Activated CD4-positive, alpha-beta memory T cell treated with anti-CD3 and anti-CD28 coated beads, Interleukin-2, amount 10 ng/mL, durations not matched to agents 7 days and 5 days (primary cell): ENCODE data around the gene TM2D3. TPM values are rescaled to one million over a fixed set of nuclear protein-coding genes. Genes with fewer than 3 reads are reported as not detected.
"Not testable (repeated sequence)": the region's sequence is repeated elsewhere in the genome, so short reads cannot be mapped to it uniquely, and the experiment has no call there.

Experiments used
- CTCF ChIA-PET: fragments of 350-600 bp; sonication (Branson Sonifier 250); formaldehyde crosslinking; loops from one replicate; lab custom pipeline; 2021; ENCODE audit warnings: antibody characterized with exemption, inconsistent platforms; lab: Charles Lee
- POLR2A ChIA-PET: fragments of 350-600 bp; sonication (Branson Sonifier 250); formaldehyde crosslinking; loops from one replicate; lab custom pipeline; 2021; ENCODE audit warnings: antibody characterized with exemption; lab: Charles Lee
- DNase-seq: peaks from one replicate; pipeline ENCODE4 v3.0.0-alpha.2; 2020
- H3K27ac Mint-ChIP-seq: one replicate; pipeline ENCODE4 v1.8.0; 2021; ENCODE audit warnings: mild to moderate bottlenecking, mixed read lengths
- H3K27me3 Mint-ChIP-seq: one replicate; pipeline ENCODE4 v1.8.0; 2021; ENCODE audit warnings: mixed read lengths
- H3K36me3 Mint-ChIP-seq: one replicate; pipeline ENCODE4 v1.8.0; 2021; ENCODE audit warnings: low read depth, mixed read lengths
- H3K4me1 Mint-ChIP-seq: one replicate; pipeline ENCODE4 v1.8.0; 2021; ENCODE audit warnings: mixed read lengths
- H3K4me3 Mint-ChIP-seq: one replicate; pipeline ENCODE4 v1.8.0; 2021; ENCODE audit warnings: mild to moderate bottlenecking, mixed read lengths
- H3K9me3 Mint-ChIP-seq: one replicate; pipeline ENCODE4 v1.8.0; 2021; ENCODE audit warnings: mixed read lengths
- total RNA-seq, 2 experiments: library from RNA; stranded (reverse); gene quantifications; one replicate each; pipeline ENCODE4 v1.2.3, GENCODE V29; 2021

Gene TM2D3
- total RNA-seq, 2 experiments from 2014 or later, result 41.8 to 43.8 TPM

DNA sequence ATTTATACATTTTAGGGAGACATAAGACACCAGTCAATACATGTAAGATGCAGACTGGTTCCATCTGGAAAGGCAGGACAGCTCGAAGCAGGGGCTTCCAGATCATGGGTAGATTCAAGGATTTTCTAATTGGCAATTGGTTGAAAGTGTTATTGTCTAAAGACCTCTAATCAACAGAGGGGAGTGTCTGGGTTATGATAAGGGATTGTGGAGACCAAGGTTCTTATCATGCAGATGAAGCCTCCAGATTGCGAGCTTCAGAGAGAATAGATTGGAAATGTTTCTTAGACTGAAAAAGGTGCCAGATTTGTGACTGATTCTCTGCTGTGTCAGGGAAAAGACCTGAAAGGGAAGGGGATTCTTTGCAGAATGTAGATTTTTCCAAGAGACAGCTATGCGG, 15.1 kb downstream of the TM2D3 start:
- no peaks in the 10 kb centered on the region for H3K27me3 Mint-ChIP-seq
- DNase-seq, result no peak
- H3K4me3 Mint-ChIP-seq, result no peak overlapping the region
- ChIA-PET CTCF (no interaction called here), POLR2A (no interaction called here)
- H3K27ac Mint-ChIP-seq, result no peak overlapping the region
- peaks cover 18% of the 10 kb centered on the region for H3K36me3 Mint-ChIP-seq
- H3K4me1 Mint-ChIP-seq, result peaks cover 16% of the 10 kb centered on the region
- no peaks in the 10 kb centered on the region for H3K9me3 Mint-ChIP-seq

DNA sequence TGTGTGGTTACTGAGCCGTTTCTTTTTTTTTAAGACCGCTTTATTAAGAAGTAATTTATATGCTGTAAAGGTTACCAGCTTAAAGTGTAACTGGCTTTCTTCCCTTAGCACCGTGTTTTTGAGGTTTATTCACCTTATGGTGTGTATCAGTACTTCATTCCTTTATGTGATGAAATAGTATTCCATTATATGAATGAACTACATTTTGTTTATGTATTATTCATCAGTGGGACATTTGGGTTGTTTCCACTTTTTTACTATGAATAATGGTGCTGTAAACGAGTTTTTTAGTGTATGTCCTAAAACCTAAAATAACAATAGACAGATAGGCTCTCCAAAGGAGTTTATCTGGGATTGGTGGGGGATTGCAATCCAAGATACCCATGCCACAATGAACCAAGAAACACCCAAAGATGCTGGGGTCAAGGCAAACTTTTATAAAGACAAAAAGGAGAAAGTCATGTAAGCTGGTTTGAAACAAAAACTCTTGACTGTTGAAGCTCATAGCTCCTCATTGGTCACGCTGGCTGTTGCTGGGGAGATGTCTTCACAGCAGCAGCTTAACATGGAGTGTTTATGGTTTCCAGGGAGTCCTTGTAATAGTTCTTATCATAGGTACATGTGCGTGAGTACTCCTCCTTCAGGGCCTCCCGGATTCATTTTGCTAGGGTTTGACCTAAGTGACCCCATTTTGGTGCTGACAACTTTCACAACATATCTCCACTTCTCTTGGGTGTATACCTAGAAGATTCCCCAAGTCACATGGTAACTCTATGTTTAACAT, 16.0 kb downstream of the TM2D3 start:
- peaks cover 15% of the 10 kb centered on the region for H3K36me3 Mint-ChIP-seq
- peaks cover 8% of the 10 kb centered on the region for H3K4me1 Mint-ChIP-seq
- no peaks in the 10 kb centered on the region for H3K27me3 Mint-ChIP-seq
- no peak for DNase-seq
- CTCF ChIA-PET, result interaction anchor here (1.4 kb wide), 1 partner anchor 134 kb away, joined by 3 read pairs; no protein-coding TSS in a partner anchor
- POLR2A ChIA-PET, result interaction anchor here (1.3 kb wide), 2 partner anchors 11 to 342 kb away, joined by 3 to 4 read pairs; partner anchors contain the start of gene SNRPA1
- no peak overlapping the region for H3K27ac Mint-ChIP-seq
- no peaks in the 10 kb centered on the region for H3K9me3 Mint-ChIP-seq
- H3K4me3 Mint-ChIP-seq, result no peak overlapping the region

DNA sequence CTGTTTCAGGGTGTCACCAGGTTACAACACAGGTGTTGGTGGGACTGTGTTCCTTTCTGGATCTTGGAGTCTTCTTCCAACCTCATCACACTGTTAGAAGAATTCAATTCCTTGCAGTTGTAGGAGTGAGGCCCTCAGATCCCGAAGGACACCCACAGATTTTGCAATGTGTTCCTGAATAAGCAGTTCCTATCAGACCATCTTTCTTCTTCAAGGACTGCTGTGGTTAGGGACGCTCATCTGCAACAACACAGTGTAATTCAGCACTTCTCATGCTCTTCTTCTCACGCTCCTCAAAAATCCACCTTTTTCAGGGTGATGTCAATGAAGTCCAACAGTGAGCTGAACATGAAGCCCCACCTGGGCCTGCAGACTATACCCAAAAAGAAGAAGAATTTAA, 18.8 kb downstream of the TM2D3 start:
- Mint-ChIP-seq H3K27me3 (no peaks in the 10 kb centered on the region), H3K36me3 (no peaks in the 10 kb centered on the region), H3K9me3 (no peaks in the 10 kb centered on the region), H3K4me1 (no peaks in the 10 kb centered on the region), H3K27ac (no peak overlapping the region), H3K4me3 (no peak overlapping the region)
- ChIA-PET CTCF (no interaction called here), POLR2A (no interaction called here)
- DNase-seq, result no peak

DNA sequence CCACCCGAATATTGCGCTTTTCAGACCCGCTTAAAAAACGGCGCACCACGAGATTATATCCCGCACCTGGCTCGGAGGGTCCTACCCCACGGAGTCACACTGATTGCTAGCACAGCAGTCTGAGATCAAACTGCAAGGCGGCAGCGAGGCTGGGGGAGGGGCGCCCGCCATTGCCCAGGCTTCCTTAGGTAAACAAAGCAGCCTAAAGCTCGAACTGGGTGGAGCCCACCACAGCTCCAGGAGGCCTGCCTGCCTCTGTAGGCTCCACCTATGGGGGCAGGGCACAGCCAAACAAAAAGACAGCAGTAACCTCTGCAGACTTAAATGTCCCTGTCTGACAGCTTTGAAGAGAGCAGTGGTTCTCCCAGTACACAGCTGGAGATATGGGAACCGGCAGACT, 25.5 kb downstream of the TM2D3 start:
- H3K27me3 Mint-ChIP-seq, H3K27ac Mint-ChIP-seq, CTCF ChIA-PET, H3K4me3 Mint-ChIP-seq, H3K9me3 Mint-ChIP-seq, POLR2A ChIA-PET, DNase-seq: not testable (repeated sequence)
- H3K4me1 Mint-ChIP-seq, result peaks cover 36% of the 10 kb centered on the region
- H3K36me3 Mint-ChIP-seq, result peaks cover 20% of the 10 kb centered on the region

DNA sequence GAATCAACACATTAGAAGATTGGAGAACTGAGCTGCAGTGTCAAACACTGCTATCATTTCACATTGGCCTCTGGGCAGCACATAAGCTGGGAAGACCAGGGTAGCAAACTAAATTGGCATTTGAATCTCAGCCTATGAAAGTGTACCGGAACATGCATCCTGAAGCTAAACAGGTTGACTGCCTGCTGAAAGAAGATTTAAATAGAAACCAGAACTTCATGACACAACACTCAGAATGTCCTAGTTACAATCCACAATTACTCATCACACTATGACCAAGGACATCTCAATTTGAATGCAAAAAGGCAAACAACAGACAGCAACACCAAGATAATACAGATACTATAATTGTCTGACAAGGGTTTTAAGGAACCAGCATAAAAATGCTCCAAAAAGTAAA, 26.2 kb downstream of the TM2D3 start:
- ChIA-PET POLR2A (interaction anchor here (1.5 kb wide), 1 partner anchor 10 kb away, joined by 3 read pairs; no protein-coding TSS in a partner anchor), CTCF (no interaction called here)
- Mint-ChIP-seq H3K4me1 (peaks cover 39% of the 10 kb centered on the region), H3K27me3 (no peaks in the 10 kb centered on the region), H3K4me3 (no peak overlapping the region), H3K36me3 (peaks cover 20% of the 10 kb centered on the region), H3K9me3 (peaks cover 4% of the 10 kb centered on the region), H3K27ac (no peak overlapping the region)
- DNase-seq, result no peak

DNA sequence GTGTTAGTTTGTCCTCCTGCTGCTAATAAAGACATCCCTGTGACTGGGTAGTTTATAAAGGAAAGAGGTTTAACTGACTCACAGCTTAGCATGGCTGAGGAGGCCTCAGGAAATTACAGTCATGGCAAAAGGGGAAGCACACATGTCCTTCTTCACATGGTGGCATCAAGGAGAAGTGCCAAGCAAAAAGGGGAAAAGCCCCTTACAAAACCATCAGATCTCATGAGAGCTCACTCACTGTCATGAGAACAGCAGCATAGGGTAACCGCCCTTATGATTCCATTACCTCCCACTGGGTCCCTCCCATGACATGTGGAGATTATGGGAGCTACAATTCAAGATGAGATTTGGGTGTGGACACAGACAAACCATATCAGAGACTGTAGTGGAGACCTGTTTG, 27.0 kb downstream of the TM2D3 start:
- ChIA-PET CTCF (no interaction called here), POLR2A (interaction anchor here (1.5 kb wide), 1 partner anchor 10 kb away, joined by 3 read pairs; no protein-coding TSS in a partner anchor)
- Mint-ChIP-seq H3K4me3 (no peak overlapping the region), H3K36me3 (peaks cover 20% of the 10 kb centered on the region), H3K27me3 (no peaks in the 10 kb centered on the region), H3K9me3 (peaks cover 4% of the 10 kb centered on the region), H3K4me1 (peaks cover 39% of the 10 kb centered on the region), H3K27ac (no peak overlapping the region)
- DNase-seq, result no peak

DNA sequence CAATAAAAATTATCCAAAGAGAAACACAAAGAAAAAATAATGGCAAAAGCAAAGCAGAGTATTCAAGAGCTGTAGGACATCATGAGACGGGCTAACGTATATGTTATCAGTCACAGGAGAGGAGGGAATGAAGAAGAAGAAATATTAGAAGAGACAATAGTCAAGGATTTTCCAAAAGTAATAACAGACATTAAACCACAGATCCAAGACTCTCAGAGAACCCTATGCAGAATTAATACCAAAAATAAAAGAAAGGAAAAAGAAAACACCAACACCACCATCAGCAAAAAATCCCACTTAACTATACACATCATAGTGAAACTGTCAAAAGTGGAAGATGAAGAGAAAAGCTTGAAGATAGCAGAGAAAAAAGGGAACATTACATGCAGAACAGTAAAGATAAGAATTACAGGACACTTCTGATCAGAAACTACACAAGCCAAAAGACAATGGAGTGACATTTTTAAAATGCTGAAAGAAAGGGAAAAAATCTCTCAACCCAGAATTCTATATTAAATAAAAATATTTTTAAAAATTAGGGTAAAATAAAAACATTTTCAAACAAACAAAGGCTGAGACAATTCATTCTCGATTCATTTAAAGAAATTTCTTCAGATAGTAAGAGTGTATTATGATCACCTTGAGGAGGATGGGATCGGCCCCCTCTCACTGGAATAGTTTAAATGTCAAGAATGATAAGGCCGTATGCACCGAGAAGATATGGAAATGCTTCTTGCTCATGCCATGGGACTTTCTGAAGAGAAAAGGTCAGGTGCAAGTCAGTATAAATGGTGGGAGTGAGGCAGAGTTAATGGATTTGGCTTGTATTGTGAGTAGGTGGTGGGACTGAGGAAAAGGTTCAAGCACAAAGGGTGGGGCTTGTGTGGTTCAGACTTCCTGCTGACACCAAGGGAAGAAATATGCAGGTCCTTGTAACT, 28.5 kb downstream of the TM2D3 start:
- DNase-seq, result no peak
- Mint-ChIP-seq H3K27me3 (no peaks in the 10 kb centered on the region), H3K4me1 (peaks cover 39% of the 10 kb centered on the region), H3K36me3 (peaks cover 20% of the 10 kb centered on the region), H3K9me3 (peaks cover 4% of the 10 kb centered on the region), H3K27ac (no peak overlapping the region), H3K4me3 (no peak overlapping the region)
- POLR2A ChIA-PET, result no interaction called here
- CTCF ChIA-PET, result interaction anchor here (1.6 kb wide), 1 partner anchor 18 kb away, joined by 5 read pairs; no protein-coding TSS in a partner anchor

DNA sequence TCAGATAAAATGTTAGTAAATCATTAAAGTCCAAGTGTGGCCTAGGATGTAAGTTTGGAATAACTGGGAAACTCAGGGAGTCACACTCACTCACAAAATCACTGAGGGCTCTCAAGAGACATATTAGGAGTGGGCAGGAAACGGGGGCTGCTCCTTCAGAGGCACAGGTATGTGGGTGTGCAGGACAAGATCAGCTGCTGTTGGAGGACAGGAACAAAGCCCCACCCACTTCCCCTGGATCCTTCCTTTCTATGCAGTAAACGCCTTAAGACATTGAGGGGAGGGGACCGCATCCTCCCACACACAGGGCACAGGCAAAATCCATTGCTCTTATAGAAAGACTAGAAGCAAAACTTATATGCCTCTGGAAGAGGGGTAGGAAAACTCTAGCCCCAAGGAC, 30.2 kb downstream of the TM2D3 start:
- ChIA-PET CTCF (interaction anchor here (1.0 to 1.1 kb wide), 2 partner anchors 19 to 301 kb away, joined by 3 read pairs; no protein-coding TSS in a partner anchor), POLR2A (no interaction called here)
- no peak for DNase-seq
- H3K4me3 Mint-ChIP-seq, result no peak overlapping the region
- H3K4me1 Mint-ChIP-seq, result peaks cover 39% of the 10 kb centered on the region
- H3K27me3 Mint-ChIP-seq, result no peaks in the 10 kb centered on the region
- H3K9me3 Mint-ChIP-seq, result peaks cover 4% of the 10 kb centered on the region
- H3K27ac Mint-ChIP-seq, result no peak overlapping the region
- H3K36me3 Mint-ChIP-seq, result peaks cover 20% of the 10 kb centered on the region

DNA sequence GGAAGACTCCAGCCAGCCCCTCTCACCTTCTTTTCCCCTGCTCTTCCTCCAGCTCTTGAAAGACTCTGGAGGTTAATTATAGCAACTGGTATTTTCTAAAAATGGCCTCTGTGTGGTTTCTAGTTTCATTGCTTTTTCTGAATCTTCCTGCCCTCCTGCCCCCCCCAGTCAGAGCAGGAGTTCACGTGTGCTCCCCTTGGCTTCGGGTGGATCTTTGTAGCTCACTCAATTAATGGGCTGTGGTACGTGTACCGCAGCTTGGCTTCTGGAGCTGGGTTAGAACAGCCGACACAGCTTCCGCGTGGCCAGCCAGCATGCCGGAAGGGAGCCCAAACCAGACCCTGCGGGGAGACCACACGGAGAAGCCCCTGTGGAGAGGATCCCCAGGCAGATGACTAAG, 31.5 kb downstream of the TM2D3 start:
- Mint-ChIP-seq H3K4me3 (no peak overlapping the region), H3K9me3 (peaks cover 4% of the 10 kb centered on the region), H3K27me3 (no peaks in the 10 kb centered on the region), H3K27ac (no peak overlapping the region), H3K36me3 (peaks cover 14% of the 10 kb centered on the region), H3K4me1 (peaks cover 32% of the 10 kb centered on the region)
- CTCF ChIA-PET, result interaction anchor here (1.0 kb wide), 1 partner anchor 300 kb away, joined by 3 read pairs; no protein-coding TSS in a partner anchor
- DNase-seq, result no peak
- POLR2A ChIA-PET, result no interaction called here

DNA sequence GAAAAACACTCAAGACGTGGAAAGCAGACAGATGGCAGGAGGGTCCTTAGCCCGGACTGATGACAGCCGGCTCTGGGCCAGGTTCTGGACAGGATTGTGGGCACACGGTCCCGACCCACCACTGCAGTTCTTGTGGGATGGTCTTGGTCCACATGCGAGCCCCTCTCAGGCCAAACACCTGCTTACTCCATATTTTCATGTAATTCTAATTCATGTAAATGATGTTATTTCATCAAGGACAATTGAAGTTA, 32.6 kb downstream of the TM2D3 start:
- peaks cover 13% of the 10 kb centered on the region for H3K36me3 Mint-ChIP-seq
- H3K27ac Mint-ChIP-seq, result no peak overlapping the region
- H3K27me3 Mint-ChIP-seq, result no peaks in the 10 kb centered on the region
- ChIA-PET POLR2A (no interaction called here), CTCF (no interaction called here)
- H3K4me3 Mint-ChIP-seq, result no peak overlapping the region
- DNase-seq, result no peak
- H3K9me3 Mint-ChIP-seq, result peaks cover 4% of the 10 kb centered on the region
- peaks cover 26% of the 10 kb centered on the region for H3K4me1 Mint-ChIP-seq

DNA sequence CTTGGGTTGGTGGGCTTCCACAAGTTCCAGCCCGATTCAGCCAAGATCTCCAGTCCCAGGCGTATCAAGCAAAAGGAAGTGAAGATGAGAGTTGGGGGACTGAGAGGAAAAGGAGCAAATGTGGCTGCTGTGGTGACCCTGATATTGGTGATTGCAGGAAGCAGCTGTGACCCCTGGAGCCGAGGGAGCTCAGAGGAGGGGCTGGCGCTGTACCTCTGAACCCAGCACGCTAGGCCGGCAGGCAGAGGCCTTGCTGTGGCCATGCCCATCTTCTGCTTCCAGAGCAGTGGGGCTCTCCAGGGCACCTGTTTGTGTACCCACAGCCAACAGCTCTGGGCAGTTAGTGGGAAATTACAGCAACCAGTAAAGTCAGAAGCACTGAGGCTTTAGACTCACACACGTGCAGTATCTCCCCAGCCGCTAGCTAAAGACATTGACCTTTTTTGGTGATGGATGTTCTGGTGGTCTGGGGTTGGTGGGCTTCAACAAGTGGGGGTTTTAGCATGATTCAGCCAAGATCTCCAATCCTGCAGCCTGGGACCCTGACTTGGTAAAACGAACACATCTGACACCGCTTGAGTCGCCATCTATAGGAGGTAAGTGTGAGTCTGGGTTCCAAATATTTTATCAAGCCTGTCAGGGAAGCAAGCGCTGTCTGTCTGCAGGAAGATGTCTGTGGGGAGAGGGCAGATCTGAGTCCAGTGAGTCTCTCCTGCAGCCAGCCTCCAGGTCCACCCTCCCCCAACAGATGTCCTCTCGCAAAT, 33.1 kb downstream of the TM2D3 start:
- no peak overlapping the region for H3K27ac Mint-ChIP-seq
- no peak for DNase-seq
- H3K4me3 Mint-ChIP-seq, result no peak overlapping the region
- CTCF ChIA-PET, result no interaction called here
- H3K27me3 Mint-ChIP-seq, result no peaks in the 10 kb centered on the region
- H3K4me1 Mint-ChIP-seq, result peaks cover 20% of the 10 kb centered on the region
- POLR2A ChIA-PET, result no interaction called here
- H3K36me3 Mint-ChIP-seq, result peaks cover 7% of the 10 kb centered on the region
- peaks cover 2% of the 10 kb centered on the region for H3K9me3 Mint-ChIP-seq

DNA sequence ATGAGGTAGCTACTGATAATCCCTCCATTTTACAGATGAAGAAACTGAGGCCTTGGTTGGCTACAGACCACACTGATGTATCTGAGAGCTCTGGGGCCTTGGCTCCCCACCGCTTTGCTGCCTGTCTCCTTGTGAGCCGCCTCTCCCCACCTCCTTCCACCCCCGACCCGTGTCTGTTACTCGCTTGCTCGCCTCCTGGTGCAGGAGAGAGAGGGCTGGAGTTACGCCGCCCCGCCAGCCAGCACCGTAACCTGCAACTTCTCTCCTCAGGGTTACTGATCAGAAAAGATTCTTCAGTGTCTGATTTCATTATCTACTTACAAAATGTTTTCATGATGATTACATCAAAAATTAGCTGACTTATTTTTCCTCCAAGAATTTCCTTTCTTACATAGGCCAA, 34.1 kb downstream of the TM2D3 start:
- no peak overlapping the region for H3K4me3 Mint-ChIP-seq
- H3K27ac Mint-ChIP-seq, result no peak overlapping the region
- no peak for DNase-seq
- POLR2A ChIA-PET, result interaction anchor here (0.9 kb wide), 1 partner anchor 10 kb away, joined by 3 read pairs; no protein-coding TSS in a partner anchor
- no peaks in the 10 kb centered on the region for H3K36me3 Mint-ChIP-seq
- CTCF ChIA-PET, result no interaction called here
- H3K9me3 Mint-ChIP-seq, result no peaks in the 10 kb centered on the region
- peaks cover 12% of the 10 kb centered on the region for H3K4me1 Mint-ChIP-seq
- no peaks in the 10 kb centered on the region for H3K27me3 Mint-ChIP-seq
